ENCODE results near the gene PDE2A. TPM values are rescaled to one million over a fixed set of nuclear protein-coding genes. Genes with fewer than 3 reads are reported as not detected.

PDE2A gene
- polyA plus RNA-seq, 3 donors, result 0.18 to 1.7 (median 0.53) TPM

- no peaks in the 10 kb centered on the region for H3K79me2 ChIP-seq (ENCODE audit: insufficient read depth, low read length)
- peaks cover 18% of the 10 kb centered on the region for H4K20me1 ChIP-seq (ENCODE audit: insufficient read depth, low read length)
- H3K4me3 Mint-ChIP-seq, result peak overlapping the region in 1 of 2 donors; percentile 71
- no peak overlapping the region for H3K4me2 ChIP-seq (replicated peaks; ENCODE audit: extremely low read depth, low read length, poor library complexity, severe bottlenecking)
- H3K4me1 Mint-ChIP-seq, result peaks cover 42% of the 10 kb centered on the region
- H3K36me3 Mint-ChIP-seq, result no peaks in the 10 kb centered on the region
- TF ChIP-seq CTCF (IDR thresholded peaks at IDR 0.05), result no peak
- no peak overlapping the region for H2AFZ ChIP-seq (ENCODE audit: insufficient read depth, low read depth, low read length, poor library complexity, severe bottlenecking)
- H3K27me3 Mint-ChIP-seq (ENCODE audit: low read depth in 3 of 3), result peaks cover 66 to 83% (median 71%) of the 10 kb centered on the region in 3 donors
- H3K27ac Mint-ChIP-seq, result peak overlapping the region; percentile 42 to 82 (median 74)
- peaks cover 40 to 45% of the 10 kb centered on the region in 2 donors for H3K4me1 ChIP-seq (ENCODE audit: control insufficient read depth in 1 of 2, insufficient read depth in 2 of 2, low read length in 2 of 2)
- H3K27me3 ChIP-seq (ENCODE audit: control insufficient read depth in 2 of 2, insufficient read depth in 2 of 2, low read length in 2 of 2), result peaks cover 21 to 69% of the 10 kb centered on the region in 2 donors
- H3K9ac ChIP-seq (ENCODE audit: insufficient read depth, low read length, poor library complexity, severe bottlenecking), result no peak overlapping the region
- no peak overlapping the region for H3K27ac ChIP-seq (ENCODE audit: low read depth in 1 of 2, low read length in 2 of 2)
- WGBS (ENCODE audit: insufficient coverage), result 4% methylated on average over 7 of the region's 7 CpGs
- intact Hi-C loops (cut with micrococcal nuclease), result no loop called here
- no peaks in the 10 kb centered on the region for H3K36me3 ChIP-seq (replicated peaks in 1 of 2; ENCODE audit: control insufficient read depth in 1 of 2, insufficient read depth in 2 of 2, low read length in 2 of 2)
- peaks cover 0 to 7% (median 2%) of the 10 kb centered on the region in 7 donors for H3K9me3 Mint-ChIP-seq
- peak overlapping the region in 1 of 3 experiments; percentile 17 for H3K4me3 ChIP-seq (replicated peaks in 1 of 3; ENCODE audit: low read depth in 2 of 3, low read length in 3 of 3)
- peak; percentile 87 to 90 (median 88) for DNase-seq
- no peaks in the 10 kb centered on the region for H3K9me3 ChIP-seq (replicated peaks in 1 of 2; ENCODE audit: control insufficient read depth in 1 of 2, insufficient read depth in 1 of 2, low read length in 2 of 2)
These were observed 60.2 kb downstream of the PDE2A start for GRCh38 chr11:72613977-72614376.

GRCh38 chr11:72613450-72613849 is 60.8 kb downstream of the PDE2A start:
- DNase-seq, result no peak
- Histone ChIP-seq H3K36me3 (replicated peaks in 1 of 2; ENCODE audit: control insufficient read depth in 1 of 2, insufficient read depth in 2 of 2, low read length in 2 of 2) (no peaks in the 10 kb centered on the region), H3K4me3 (replicated peaks in 1 of 3; ENCODE audit: low read depth in 2 of 3, low read length in 3 of 3) (peak overlapping the region in 1 of 3 experiments; percentile 17), H3K79me2 (ENCODE audit: insufficient read depth, low read length) (no peaks in the 10 kb centered on the region), H3K9me3 (replicated peaks in 1 of 2; ENCODE audit: control insufficient read depth in 1 of 2, insufficient read depth in 1 of 2, low read length in 2 of 2) (no peaks in the 10 kb centered on the region), H3K9ac (ENCODE audit: insufficient read depth, low read length, poor library complexity, severe bottlenecking) (no peak overlapping the region), H4K20me1 (ENCODE audit: insufficient read depth, low read length) (peaks cover 18% of the 10 kb centered on the region), H3K4me1 (ENCODE audit: control insufficient read depth in 1 of 2, insufficient read depth in 2 of 2, low read length in 2 of 2) (peaks cover 45 to 51% of the 10 kb centered on the region in 2 donors), H3K27ac (ENCODE audit: low read depth in 1 of 2, low read length in 2 of 2) (no peak overlapping the region), H3K27me3 (ENCODE audit: control insufficient read depth in 2 of 2, insufficient read depth in 2 of 2, low read length in 2 of 2) (peaks cover 21 to 65% of the 10 kb centered on the region in 2 donors), H2AFZ (ENCODE audit: insufficient read depth, low read depth, low read length, poor library complexity, severe bottlenecking) (no peak overlapping the region), H3K4me2 (replicated peaks; ENCODE audit: extremely low read depth, low read length, poor library complexity, severe bottlenecking) (no peak overlapping the region)
- TF ChIP-seq CTCF (IDR thresholded peaks at IDR 0.05), result no peak
- 61% methylated on average over 10 of the region's 10 CpGs for WGBS (ENCODE audit: insufficient coverage)
- H3K4me3 Mint-ChIP-seq, result peak overlapping the region in 1 of 2 donors; percentile 71
- H3K36me3 Mint-ChIP-seq, result no peaks in the 10 kb centered on the region
- peaks cover 48% of the 10 kb centered on the region for H3K4me1 Mint-ChIP-seq
- intact Hi-C loops (cut with micrococcal nuclease), result no loop called here
- H3K9me3 Mint-ChIP-seq, result peaks cover 0 to 7% (median 2%) of the 10 kb centered on the region in 7 donors
- H3K27me3 Mint-ChIP-seq (ENCODE audit: low read depth in 3 of 3), result peaks cover 64 to 83% (median 69%) of the 10 kb centered on the region in 3 donors
- H3K27ac Mint-ChIP-seq, result peak overlapping the region in 5 of 7 donors; percentile 14 to 76 (median 42)
